ENCODE measurements around the gene KRTAP4-11.

GRCh38 chr17:41145261-41145660 lies 27.1 kb upstream of the KRTAP4-11 start:
- TF ChIP-seq CTCF (IDR thresholded peaks at IDR 0.05; ENCODE audit: low read length) (no peak), EZH2 (IDR thresholded peaks at IDR 0.05; ENCODE audit: borderline replicate concordance, low read length) (no peak)

All from OCI-LY1 (cell line).